Spleen (tissue), 7 donors: ENCODE data around the gene IL13RA1.
"Not testable (repeated sequence)": the region's sequence is repeated elsewhere in the genome, so short reads cannot be mapped to it uniquely, and the experiment has no call there.

Experiments
- POLR2A ChIP-seq, 3 donors: fragments of 450-650 bp; IDR thresholded peaks; one replicate each; pipeline ENCODE4 v1.5.1; 2017; ENCODE audit warnings: antibody characterized with exemption in 3 of 3, mild to moderate bottlenecking in 1 of 3
- POLR2AphosphoS5 ChIP-seq, 3 donors: sonication (generic); formaldehyde crosslinking; IDR thresholded peaks; one replicate each; pipeline ENCODE4 v1.5.1; 2017; ENCODE audit warnings: antibody characterized with exemption in 3 of 3
- TF ChIP-seq, protein P1 (sequence below), 11 experiments: fragments of 200-600 bp in 7 of 11; fragments of 450-650 bp in 4 of 11; sonication (generic) in 4 of 11; IDR thresholded peaks in 8 of 11; conservative IDR thresholded peaks in 3 of 11; 1 replicate in 7 of 11; 2 replicates in 4 of 11; pipeline versions ENCODE4 v1.4.0 to v1.8.0; 2016 to 2021; ENCODE audit warnings: antibody characterized with exemption in 11 of 11, inconsistent platforms in 4 of 11, mild to moderate bottlenecking in 1 of 11
- donor health status: DM: no; HTN: no; CAD: no; lungs with moderate emphysema.
- donor health status: DM: no; HTN: no; CAD: no.
- donor health status: DM: no; HTN: no; CAD: no.

DNA sequence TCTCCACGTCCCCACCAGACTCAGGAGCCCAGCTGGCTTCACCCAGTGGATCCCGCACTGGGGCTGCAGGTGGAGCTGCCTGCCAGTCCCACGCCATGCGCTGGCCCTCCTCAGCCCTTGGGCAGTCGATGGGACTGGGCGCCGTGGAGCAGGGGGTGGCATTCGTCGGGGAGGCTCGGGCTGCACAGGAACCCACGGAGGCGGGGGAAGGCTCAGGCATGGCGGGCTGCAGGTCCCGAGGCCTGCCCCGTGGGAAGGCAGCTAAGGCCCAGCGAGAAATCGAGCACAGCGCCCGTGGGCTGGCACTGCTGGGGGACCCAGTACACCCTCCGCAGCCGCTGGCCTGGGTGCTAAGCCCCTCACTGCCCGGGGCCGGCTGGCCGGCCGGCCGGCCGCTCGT is 10.6 kb upstream of the IL13RA1 start:
- TF ChIP-seq, protein P1, sequence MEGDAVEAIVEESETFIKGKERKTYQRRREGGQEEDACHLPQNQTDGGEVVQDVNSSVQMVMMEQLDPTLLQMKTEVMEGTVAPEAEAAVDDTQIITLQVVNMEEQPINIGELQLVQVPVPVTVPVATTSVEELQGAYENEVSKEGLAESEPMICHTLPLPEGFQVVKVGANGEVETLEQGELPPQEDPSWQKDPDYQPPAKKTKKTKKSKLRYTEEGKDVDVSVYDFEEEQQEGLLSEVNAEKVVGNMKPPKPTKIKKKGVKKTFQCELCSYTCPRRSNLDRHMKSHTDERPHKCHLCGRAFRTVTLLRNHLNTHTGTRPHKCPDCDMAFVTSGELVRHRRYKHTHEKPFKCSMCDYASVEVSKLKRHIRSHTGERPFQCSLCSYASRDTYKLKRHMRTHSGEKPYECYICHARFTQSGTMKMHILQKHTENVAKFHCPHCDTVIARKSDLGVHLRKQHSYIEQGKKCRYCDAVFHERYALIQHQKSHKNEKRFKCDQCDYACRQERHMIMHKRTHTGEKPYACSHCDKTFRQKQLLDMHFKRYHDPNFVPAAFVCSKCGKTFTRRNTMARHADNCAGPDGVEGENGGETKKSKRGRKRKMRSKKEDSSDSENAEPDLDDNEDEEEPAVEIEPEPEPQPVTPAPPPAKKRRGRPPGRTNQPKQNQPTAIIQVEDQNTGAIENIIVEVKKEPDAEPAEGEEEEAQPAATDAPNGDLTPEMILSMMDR (IDR thresholded peaks at IDR 0.05 in 8 of 11, conservative IDR thresholded peaks at IDR 0.05 in 3 of 11), result not testable (repeated sequence)
- not testable (repeated sequence) for TF ChIP-seq POLR2AphosphoS5, POLR2A (IDR thresholded peaks at IDR 0.05)
